K562 (cell line): ENCODE measurements around the gene ZNHIT2. TPM values are rescaled to one million over a fixed set of nuclear protein-coding genes. Genes with fewer than 3 reads are reported as not detected.

Source experiments
- ATAC-seq: fragments of 200-7000 bp; cut with Tn5 transposase; 3 replicates; pipeline ENCODE4 v1.9.1; 2020; ENCODE audit warnings: moderate library complexity
- BruUV-seq: library from RNA; stranded (reverse); fragments of 400-500 nt; replicated peaks from 2 replicates; lab custom pipeline; 2021; lab: Mats Ljungman, UMichigan
- CTCF ChIA-PET: fragments of 300-600 bp; formaldehyde crosslinking; extraction: SDS; loops from one replicate; lab custom pipeline; 2021; ENCODE audit warnings: low intra/inter-chr PET ratio; lab: Yijun Ruan, JAX
- POLR2A ChIA-PET: fragments of 300-600, 350-650 bp; sonication (Branson Sonifier 250); formaldehyde crosslinking; extraction: SDS; loops from one replicate; lab custom pipeline; 2021; ENCODE audit warnings: antibody characterized with exemption, inconsistent platforms; lab: Yijun Ruan, JAX
- DNase-seq, 4 experiments: peaks; one replicate each; pipeline versions ENCODE4 v3.0.0 to v3.0.0-alpha.2; 2011 to 2018; ENCODE audit warnings: low spot score in 3 of 4, mixed read lengths in 3 of 4; ENCODE audit errors: extremely low read depth in 1 of 4
- FAIRE-seq: peaks from 2 replicates; lab custom pipeline; 2011; peaks lifted over from hg19 to GRCh38; lab: Jason Lieb, UNC
- H2AFZ ChIP-seq: 2 replicates; pipeline ENCODE4 v1.6.0; 2011; ENCODE audit warnings: low read depth, low read length, control low read depth, inconsistent platforms
- H3K27ac ChIP-seq: fragments of 200-600 bp; 3 replicates; pipeline ENCODE4 v1.8.0; 2011; ENCODE audit warnings: low read depth, mild to moderate bottlenecking, control low read depth, inconsistent platforms, low read length, moderate library complexity, mixed read lengths; ENCODE audit errors: extremely low read depth
- H3K27me3 ChIP-seq, 2 experiments: fragments of 300-600 bp in 1 of 2; 2 replicates in 1 of 2; 3 replicates in 1 of 2; pipeline versions ENCODE4 v1.6.0 to v1.8.0; 2011; ENCODE audit warnings: inconsistent platforms in 2 of 2, low read length in 2 of 2, mild to moderate bottlenecking in 1 of 2, mixed read lengths in 1 of 2, moderate library complexity in 1 of 2; ENCODE audit not compliant: control insufficient read depth in 2 of 2, insufficient read depth in 2 of 2
- H3K36me3 ChIP-seq: fragments of 300-600 bp; 3 replicates; pipeline ENCODE4 v1.8.0; 2011; ENCODE audit warnings: mild to moderate bottlenecking, low read length, inconsistent platforms; ENCODE audit not compliant: control insufficient read depth, insufficient read depth
- H3K4me1 ChIP-seq, 2 experiments: fragments of 200-600 bp in 1 of 2; replicated peaks in 1 of 2; 2 replicates in 1 of 2; 3 replicates in 1 of 2; pipeline versions ENCODE4 v1.5.1 to v1.8.0; 2011; ENCODE audit warnings: inconsistent platforms in 2 of 2, low read length in 2 of 2, mild to moderate bottlenecking in 1 of 2, mixed read lengths in 1 of 2, moderate library complexity in 1 of 2; ENCODE audit not compliant: control insufficient read depth in 2 of 2, insufficient read depth in 2 of 2
- H3K4me2 ChIP-seq: 2 replicates; pipeline ENCODE4 v1.6.1; 2011; ENCODE audit warnings: low read length, control low read depth, inconsistent platforms, mixed read lengths; ENCODE audit not compliant: insufficient read depth
- H3K4me3 ChIP-seq: fragments of 200-600 bp; sonication (generic), shearing (Covaris generic); 2 replicates; pipeline ENCODE4 v1.5.1; 2016; ENCODE audit warnings: control low read depth, inconsistent platforms
- H3K79me2 ChIP-seq: fragments of 200-600 bp; 3 replicates; pipeline ENCODE4 v1.8.0; 2011; ENCODE audit warnings: low read length, inconsistent platforms; ENCODE audit not compliant: control insufficient read depth, insufficient read depth
- H3K9ac ChIP-seq, 2 experiments: 2 replicates each; pipeline versions ENCODE4 v1.6.0 to v1.6.1; 2011; ENCODE audit warnings: low read depth in 2 of 2, low read length in 2 of 2, control low read depth in 1 of 2, inconsistent platforms in 1 of 2, mild to moderate bottlenecking in 1 of 2, mixed read lengths in 1 of 2; ENCODE audit not compliant: insufficient read depth in 1 of 2
- H3K9me1 ChIP-seq: one replicate; pipeline ENCODE4 v1.6.0; 2011; ENCODE audit warnings: inconsistent platforms, mild to moderate bottlenecking, low read length, moderate library complexity; ENCODE audit not compliant: control insufficient read depth, insufficient read depth
- H3K9me3 ChIP-seq: replicated peaks from 2 replicates; pipeline ENCODE4 v1.5.1; 2011; ENCODE audit warnings: low read depth, low read length, inconsistent platforms; ENCODE audit not compliant: control insufficient read depth, insufficient read depth
- H4K20me1 ChIP-seq: replicated peaks from 2 replicates; pipeline ENCODE4 v1.6.1; 2011; ENCODE audit warnings: low read length, inconsistent platforms, mixed read lengths; ENCODE audit not compliant: control insufficient read depth, insufficient read depth
- E2F6 ChIP-seq, 2 experiments: IDR thresholded peaks; 2 replicates each; pipeline ENCODE4 v1.6.1; 2011; ENCODE audit warnings: borderline replicate concordance in 1 of 2, control low read depth in 1 of 2, low read depth in 1 of 2, low read length in 1 of 2, mild to moderate bottlenecking in 1 of 2, mixed read lengths in 1 of 2, moderate library complexity in 1 of 2; ENCODE audit not compliant: insufficient read depth in 1 of 2, insufficient read length in 1 of 2, poor library complexity in 1 of 2, severe bottlenecking in 1 of 2; ENCODE audit errors: extremely low read depth in 1 of 2
- ELF2 ChIP-seq: fragments of 250-450 bp; sonication (Bioruptor Pico); IDR thresholded peaks from 2 replicates; pipeline ENCODE4 v1.5.0; 2021; ENCODE audit warnings: mild to moderate bottlenecking
- JUND ChIP-seq, 2 experiments: IDR thresholded peaks; 2 replicates in 1 of 2; 3 replicates in 1 of 2; pipeline ENCODE4 v1.6.1; 2011; ENCODE audit warnings: borderline replicate concordance in 2 of 2, low read depth in 2 of 2, low read length in 2 of 2, improper control_type of control experiment in 1 of 2, missing biosample characterization in 1 of 2, missing genetic modification characterization in 1 of 2, missing genetic modification reagents in 1 of 2
- KDM5B ChIP-seq: fragments of 200-600 bp; sonication (generic); IDR thresholded peaks from 2 replicates; pipeline ENCODE4 v1.6.1; 2012; ENCODE audit warnings: low read depth, mild to moderate bottlenecking, moderate library complexity, low read length, control low read depth, inconsistent platforms; ENCODE audit not compliant: insufficient replicate concordance
- MYNN ChIP-seq, 2 experiments: sonication (generic); formaldehyde crosslinking in 1 of 2; IDR thresholded peaks; 2 replicates each; pipeline versions ENCODE4 v1.5.0 to v1.6.1; 2016 to 2020; ENCODE audit warnings: antibody characterized with exemption in 1 of 2, missing genetic modification reagents in 1 of 2
- NFXL1 ChIP-seq: fragments of 450-650 bp; formaldehyde crosslinking; IDR thresholded peaks from 2 replicates; pipeline ENCODE4 v1.4.0; 2021; ENCODE audit warnings: mild to moderate bottlenecking
- RBM22 ChIP-seq: fragments of 200-400 bp; formaldehyde crosslinking; IDR thresholded peaks from 2 replicates; pipeline ENCODE4 v1.6.1; 2018; ENCODE audit warnings: low read length, low read depth; ENCODE audit not compliant: poor library complexity, severe bottlenecking
- SETDB1 ChIP-seq: IDR thresholded peaks from one replicate; pipeline ENCODE4 v1.6.1; 2012; ENCODE audit warnings: low read length, control low read depth, inconsistent platforms
- SP1 ChIP-seq: sonication (generic); formaldehyde crosslinking; IDR thresholded peaks from 2 replicates; pipeline ENCODE4 v1.8.1; 2022; ENCODE audit warnings: mild to moderate bottlenecking, missing genetic modification reagents
- YY1 ChIP-seq, 3 experiments: IDR thresholded peaks; 2 replicates each; pipeline ENCODE4 v1.6.1; 2011; ENCODE audit warnings: low read length in 2 of 3, mild to moderate bottlenecking in 2 of 3, moderate library complexity in 2 of 3, borderline replicate concordance in 1 of 3, control low read depth in 1 of 3, low read depth in 1 of 3; ENCODE audit not compliant: insufficient read depth in 3 of 3, insufficient replicate concordance in 2 of 3, control insufficient read depth in 1 of 3, insufficient read length in 1 of 3; ENCODE audit errors: extremely low read depth in 1 of 3
- ZNF311 ChIP-seq: fragments of 250-450 bp; sonication (Bioruptor Pico); IDR thresholded peaks from 2 replicates; pipeline ENCODE4 v1.4.0; 2020; ENCODE audit warnings: mild to moderate bottlenecking, moderate library complexity
- WGBS: fragments of 100-300 bp; shearing (Covaris generic); methylation state at CpG from one replicate; pipeline ENCODE4 v1.1.6; 2016; ENCODE audit warnings: low coverage, mixed read lengths; ENCODE audit not compliant: insufficient coverage; ENCODE audit errors: missing lambda C conversion rate; 5-methylcytosine and 5-hydroxymethylcytosine counted together
- in situ Hi-C: fragments of 300-500 bp; cut with MboI; formaldehyde crosslinking; loops from 4 replicates; pipeline ENCODE4 v1.15.0; 2018; ENCODE audit warnings: inconsistent platforms, mixed read lengths
- intact Hi-C: fragments of 100-400 bp; cut with micrococcal nuclease; formaldehyde crosslinking; loops from 2 replicates; pipeline ENCODE4 v1.14.2; 2022
- polyA plus RNA-seq, 8 experiments: library from polyadenylated mRNA; depleted of rRNA in 4 of 8; stranded (reverse) in 5 of 8; unstranded in 3 of 8; fragments of >200 nt; fragmentation: Nextera tagmentation in 2 of 8; fragmentation: Illumina TruSeq in 1 of 8; extraction: Ambion mirVana in 2 of 8; extraction: Trizol in 1 of 8; gene quantifications; 2 replicates each; pipeline versions ENCODE4 v1.2.1 to v1.2.3, GENCODE V29; 2011 to 2014; ENCODE audit warnings: inconsistent platforms in 1 of 8, missing spikeins in 1 of 8
- total RNA-seq, 7 experiments: library from RNA; depleted of rRNA in 6 of 7; stranded (reverse); fragments of >200 nt in 6 of 7; fragmentation: Illumina TruSeq in 2 of 7; extraction: Trizol in 2 of 7; gene quantifications; 2 replicates each; pipeline versions ENCODE4 v1.2.1 to v1.2.3, GENCODE V29; 2011 to 2021; ENCODE audit warnings: low replicate concordance in 1 of 7

Gene ZNHIT2
- total and polyA plus RNA-seq, 9 of the 15 experiments (the other 6 are each of a cell fraction or from before 2014, with no cell fraction given) = 0.08 to 39.0 (median 2.5) TPM

GRCh38 chr11:65114538-65115171 lies 2.8 kb downstream of the ZNHIT2 start (continued):
- TF ChIP-seq NFXL1 (CRISPR knock-in tag) = no peak
- no peak for TF ChIP-seq JUND (IDR thresholded peaks at IDR 0.05; ENCODE audit: borderline replicate concordance, low read depth, low read length)
- TF ChIP-seq JUND (tag; IDR thresholded peaks at IDR 0.05; ENCODE audit: borderline replicate concordance, low read depth, low read length) = no peak
- no peak for TF ChIP-seq YY1 (IDR thresholded peaks at IDR 0.05; ENCODE audit: borderline replicate concordance in 1 of 3, control insufficient read depth in 1 of 3, extremely low read depth in 1 of 3, insufficient read depth in 3 of 3, insufficient read length in 1 of 3, insufficient replicate concordance in 2 of 3, low read depth in 1 of 3, low read length in 2 of 3)
- TF ChIP-seq ELF2 (CRISPR knock-in tag) = no peak
- TF ChIP-seq KDM5B = peak; percentile 4
- TF ChIP-seq MYNN (IDR thresholded peaks at IDR 0.05) = 0 out of 2 replicates have a peak, but pooled peaks have one; percentile 14
- no peak for TF ChIP-seq MYNN (CRISPR knock-in tag; IDR thresholded peaks at IDR 0.05)
- TF ChIP-seq RBM22 = peak; percentile 61
- TF ChIP-seq SETDB1 = no peak
- TF ChIP-seq, all 486 proteins: peak for 7

GRCh38 chr11:65113839-65114238 lies 3.7 kb downstream of the ZNHIT2 start:
- peak overlapping the region in 1 of 2 experiments; percentile 32; a peak in 2 of 4 replicates for H3K9ac ChIP-seq
- POLR2A ChIA-PET = interaction anchor here (0.6 to 7.2 kb wide), 9 partner anchors 17 to 385 kb away, joined by 3 to 92 read pairs (median 4); partner anchors contain the start of genes CDC42EP2, MALAT1, SPDYC and SYVN1

More at GRCh38 chr11:65113839-65114238, 3.7 kb downstream of the ZNHIT2 start:
- intact Hi-C loops = loop anchor here (5.0 to 10.0 kb wide), 3 partner anchors 201 to 267 kb away; partner anchors contain the start of gene CDC42EP2
- CTCF ChIA-PET = interaction anchor here (2.5 kb wide), 1 partner anchor 67 kb away, joined by 19 read pairs; the partner anchor contains the start of gene CAPN1
- 58% methylated on average over 6 of the region's 6 CpGs for WGBS
- peak in 1 of 2 experiments; percentile 22 for TF ChIP-seq E2F6 (IDR thresholded peaks at IDR 0.05; ENCODE audit: borderline replicate concordance in 1 of 2, extremely low read depth in 1 of 2, insufficient read depth in 1 of 2, insufficient read length in 1 of 2, low read depth in 1 of 2, low read length in 1 of 2, poor library complexity in 1 of 2, severe bottlenecking in 1 of 2)
- no peak for TF ChIP-seq ZNF311 (CRISPR knock-in tag)
- peak; percentile 34; the same call in 1 of the 2 replicates for TF ChIP-seq SP1 (CRISPR knock-in tag)
- TF ChIP-seq, all 486 proteins: peak for 2
- Histone ChIP-seq H3K27me3 (no peaks in the 10 kb centered on the region), H3K4me2 (no peak overlapping the region), H3K9me3 (no peaks in the 10 kb centered on the region), H3K4me3 (no peak overlapping the region), H3K27ac (no peak overlapping the region; the same call in 2 of the 3 replicates), H2AFZ (no peak overlapping the region), H3K79me2 (peaks cover 26% of the 10 kb centered on the region), H4K20me1 (no peaks in the 10 kb centered on the region), H3K36me3 (peaks cover 41% of the 10 kb centered on the region), H3K4me1 (peaks cover 31 to 70% of the 10 kb centered on the region in 2 experiments), H3K9me1 (no peaks in the 10 kb centered on the region)
- DNase-seq = no peak
- TSS peak; percentile 44 for BruUV-seq
- in situ Hi-C loops = no loop called here
- no peak for ATAC-seq
- FAIRE-seq = peak; percentile 35
